ENCODE results near the gene LDHB.
"Not testable (repeated sequence)": the region's sequence is repeated elsewhere in the genome, so short reads cannot be mapped to it uniquely, and the experiment has no call there.

LDHB gene

GRCh38 chr12:21647179-21647578 lies 10.5 kb downstream of the LDHB start:
- TF ChIP-seq, protein P1, sequence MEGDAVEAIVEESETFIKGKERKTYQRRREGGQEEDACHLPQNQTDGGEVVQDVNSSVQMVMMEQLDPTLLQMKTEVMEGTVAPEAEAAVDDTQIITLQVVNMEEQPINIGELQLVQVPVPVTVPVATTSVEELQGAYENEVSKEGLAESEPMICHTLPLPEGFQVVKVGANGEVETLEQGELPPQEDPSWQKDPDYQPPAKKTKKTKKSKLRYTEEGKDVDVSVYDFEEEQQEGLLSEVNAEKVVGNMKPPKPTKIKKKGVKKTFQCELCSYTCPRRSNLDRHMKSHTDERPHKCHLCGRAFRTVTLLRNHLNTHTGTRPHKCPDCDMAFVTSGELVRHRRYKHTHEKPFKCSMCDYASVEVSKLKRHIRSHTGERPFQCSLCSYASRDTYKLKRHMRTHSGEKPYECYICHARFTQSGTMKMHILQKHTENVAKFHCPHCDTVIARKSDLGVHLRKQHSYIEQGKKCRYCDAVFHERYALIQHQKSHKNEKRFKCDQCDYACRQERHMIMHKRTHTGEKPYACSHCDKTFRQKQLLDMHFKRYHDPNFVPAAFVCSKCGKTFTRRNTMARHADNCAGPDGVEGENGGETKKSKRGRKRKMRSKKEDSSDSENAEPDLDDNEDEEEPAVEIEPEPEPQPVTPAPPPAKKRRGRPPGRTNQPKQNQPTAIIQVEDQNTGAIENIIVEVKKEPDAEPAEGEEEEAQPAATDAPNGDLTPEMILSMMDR (IDR thresholded peaks at IDR 0.05; ENCODE audit: low read depth, low read length) = no peak

DNA sequence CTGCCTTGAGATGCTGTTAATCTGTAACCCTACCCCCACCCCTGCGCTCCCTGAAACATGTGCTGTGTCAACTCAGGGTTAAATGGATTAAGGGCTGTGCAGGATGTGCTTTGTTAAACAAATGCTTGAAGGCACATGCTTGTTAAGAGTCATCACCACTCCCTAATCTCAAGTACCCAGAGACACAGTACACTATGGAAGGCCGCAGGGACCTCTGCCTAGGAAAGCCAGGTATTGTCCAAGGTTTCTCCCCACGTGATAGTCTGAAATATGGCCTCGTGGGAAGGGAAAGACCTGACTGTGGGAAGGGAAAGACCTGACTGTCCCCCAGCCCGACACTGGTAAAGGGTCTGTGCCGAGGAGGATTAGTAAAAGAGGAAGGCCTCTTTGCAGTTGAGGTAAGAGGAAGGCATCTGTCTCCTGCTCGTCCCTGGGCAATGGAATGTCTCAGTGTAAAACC lies 12.6 kb downstream of the LDHB start:
- not testable (repeated sequence) for H3K4me3 ChIP-seq (ENCODE audit: low read depth, low read length)

More at GRCh38 chr12:21647179-21647578, 10.5 kb downstream of the LDHB start:
- no peak overlapping the region for H3K4me3 ChIP-seq (ENCODE audit: low read depth, low read length)

GRCh38 chr12:21644516-21644915 lies 13.1 kb downstream of the LDHB start:
- TF ChIP-seq, protein P1 (IDR thresholded peaks at IDR 0.05; ENCODE audit: low read depth, low read length) = no peak
- no peak overlapping the region for H3K4me3 ChIP-seq (ENCODE audit: low read depth, low read length)

DNA sequence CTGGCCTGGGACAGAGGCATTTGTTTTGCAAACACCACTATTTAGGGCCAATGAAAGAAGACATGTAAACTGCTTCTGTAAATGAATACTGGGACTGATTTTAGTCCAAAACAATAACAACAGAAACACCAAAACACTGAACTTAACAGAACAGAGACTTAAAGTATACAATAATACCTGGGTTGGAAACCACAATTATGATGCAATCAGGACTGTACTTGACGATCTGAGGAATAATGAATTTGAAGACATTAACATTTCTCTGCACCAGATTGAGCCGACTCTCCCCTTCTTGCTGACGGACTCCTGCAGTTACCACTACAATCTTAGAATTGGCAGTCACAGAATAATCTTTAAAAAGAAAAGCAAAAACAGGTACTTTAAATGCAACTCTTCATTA lies 13.9 kb downstream of the LDHB start:
- no peak overlapping the region for H3K4me3 ChIP-seq (ENCODE audit: low read depth, low read length)
- TF ChIP-seq, protein P1 (IDR thresholded peaks at IDR 0.05; ENCODE audit: low read depth, low read length) = no peak

- TF ChIP-seq, protein P1 (IDR thresholded peaks at IDR 0.05; ENCODE audit: low read depth, low read length) = no peak
- H3K4me3 ChIP-seq (ENCODE audit: low read depth, low read length) = no peak overlapping the region
Measured at GRCh38 chr12:21642707-21643389, 14.8 kb downstream of the LDHB start.

GRCh38 chr12:21638054-21638891 lies 19.4 kb downstream of the LDHB start:
- TF ChIP-seq, protein P1 (IDR thresholded peaks at IDR 0.05; ENCODE audit: low read depth, low read length) = no peak
- no peak overlapping the region for H3K4me3 ChIP-seq (ENCODE audit: low read depth, low read length)

DNA sequence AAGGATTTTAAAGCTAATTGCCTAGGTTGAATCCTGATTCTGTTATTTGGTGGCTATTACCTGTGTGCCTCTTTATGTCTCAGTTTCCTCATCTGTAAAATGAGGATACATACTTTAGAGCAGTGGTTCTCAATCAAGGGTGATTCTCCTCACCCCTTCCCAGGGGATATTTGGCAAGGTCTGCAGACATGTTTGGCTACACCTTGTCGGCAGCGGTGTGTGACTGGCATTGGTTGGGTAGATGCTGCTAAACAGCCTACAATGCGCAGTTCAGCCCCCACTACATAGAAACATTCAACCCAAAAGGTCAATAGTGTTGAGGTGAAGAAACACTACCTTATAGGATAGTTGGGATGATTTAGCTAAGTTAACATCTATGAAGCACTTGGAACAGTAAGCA lies 23.4 kb downstream of the LDHB start:
- TF ChIP-seq, protein P1 (IDR thresholded peaks at IDR 0.05; ENCODE audit: low read depth, low read length) = no peak
- H3K4me3 ChIP-seq (ENCODE audit: low read depth, low read length) = no peak overlapping the region

All from WI38 (cell line).